HUES64 (cell line): ENCODE data around the gene ENKD1.

Source experiments
- H3K27ac ChIP-seq: 2 replicates; pipeline ENCODE4 v1.7.0; 2013; ENCODE audit warnings: low read depth, low read length, inconsistent platforms
- H3K27me3 ChIP-seq: 2 replicates; pipeline ENCODE4 v1.6.1; 2013; ENCODE audit warnings: mild to moderate bottlenecking, low read length; ENCODE audit not compliant: insufficient read depth
- H3K36me3 ChIP-seq: 2 replicates; pipeline ENCODE4 v1.6.1; 2013; ENCODE audit warnings: mild to moderate bottlenecking, low read length; ENCODE audit not compliant: insufficient read depth
- H3K4me1 ChIP-seq: 2 replicates; pipeline ENCODE4 v1.6.1; 2013; ENCODE audit warnings: mild to moderate bottlenecking, low read length, moderate library complexity; ENCODE audit not compliant: insufficient read depth
- H3K4me3 ChIP-seq: 2 replicates; pipeline ENCODE4 v1.5.1; 2013; ENCODE audit warnings: mild to moderate bottlenecking, low read length, moderate library complexity
- H3K9ac ChIP-seq: 2 replicates; pipeline ENCODE4 v1.6.1; 2013; ENCODE audit warnings: mild to moderate bottlenecking, low read depth, low read length
- H3K9me3 ChIP-seq: 2 replicates; pipeline ENCODE4 v1.6.1; 2013; ENCODE audit warnings: low read depth, low read length; ENCODE audit not compliant: insufficient read depth
- WGBS: fragments of 150-250, 120-280 bp; methylation state at CpG from one replicate; pipeline ENCODE4 v1.1.7; 2013; ENCODE audit warnings: missing lambda C conversion rate; 5-methylcytosine and 5-hydroxymethylcytosine counted together

ENKD1 gene

GRCh38 chr16:67678354-67679023 lies 11.9 kb upstream of the ENKD1 start:
- Histone ChIP-seq H3K27ac (no peak overlapping the region), H3K27me3 (no peaks in the 10 kb centered on the region), H3K9me3 (no peaks in the 10 kb centered on the region), H3K9ac (no peak overlapping the region), H3K4me3 (no peak overlapping the region), H3K36me3 (peaks cover 26% of the 10 kb centered on the region), H3K4me1 (no peaks in the 10 kb centered on the region)
- 92% methylated on average over 12 of the region's 12 CpGs for whole genome bisulfite sequencing

DNA sequence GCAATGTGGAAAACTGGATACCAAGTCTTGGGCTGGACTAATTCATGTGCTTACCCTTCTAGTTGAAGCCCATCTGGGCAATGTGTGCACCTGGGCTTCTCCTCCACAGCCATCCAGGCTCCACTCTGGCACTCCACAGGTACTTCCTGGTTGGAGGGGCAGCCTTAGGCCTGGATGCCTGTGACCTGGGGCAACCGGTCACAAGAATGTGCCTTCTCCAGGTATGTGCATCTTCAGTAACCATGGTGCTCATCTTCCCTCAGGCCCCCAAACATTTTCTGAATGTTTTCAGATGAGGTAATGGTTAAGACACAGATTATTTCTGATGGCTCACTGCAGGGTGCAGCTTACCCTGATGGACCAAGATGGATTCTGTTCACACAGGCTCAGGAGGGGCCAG lies 11.2 kb upstream of the ENKD1 start:
- no peaks in the 10 kb centered on the region for H3K27me3 ChIP-seq
- H3K9ac ChIP-seq, result no peak overlapping the region
- H3K4me1 ChIP-seq, result no peaks in the 10 kb centered on the region

GRCh38 chr16:67676939-67677338 lies 10.4 kb upstream of the ENKD1 start:
- 95% methylated on average over 8 of the region's 8 CpGs for WGBS

More for the DNA sequence above, 11.2 kb upstream of the ENKD1 start:
- Histone ChIP-seq H3K9me3 (no peaks in the 10 kb centered on the region), H3K27ac (no peak overlapping the region), H3K36me3 (peaks cover 18% of the 10 kb centered on the region), H3K4me3 (no peak overlapping the region)
- WGBS, result 96% methylated on average over 1 of the region's 1 CpG

DNA sequence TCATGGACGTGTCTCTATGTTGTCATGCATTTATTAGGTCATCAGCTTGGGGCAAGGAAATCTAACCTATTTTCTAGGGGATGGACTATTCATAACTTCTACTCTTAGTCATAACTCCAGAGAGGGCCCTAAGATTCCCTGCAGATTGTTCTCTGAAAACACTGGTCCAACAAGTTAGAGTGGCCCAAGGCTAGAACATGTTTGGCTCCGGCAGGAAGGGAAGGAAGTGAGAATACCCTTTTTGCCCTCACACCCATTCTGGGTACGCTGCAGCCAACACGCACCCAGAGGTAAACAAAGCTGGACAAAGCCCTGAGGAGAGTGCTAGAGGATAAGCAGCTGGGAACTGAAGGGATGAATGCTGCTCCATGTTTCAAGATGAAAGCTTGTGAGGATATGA lies 10.0 kb upstream of the ENKD1 start:
- no peak overlapping the region for H3K27ac ChIP-seq
- H3K9me3 ChIP-seq, result no peaks in the 10 kb centered on the region
- H3K4me1 ChIP-seq, result no peaks in the 10 kb centered on the region
- peaks cover 11% of the 10 kb centered on the region for H3K36me3 ChIP-seq
- 94% methylated on average over 4 of the region's 4 CpGs for WGBS
- H3K27me3 ChIP-seq, result no peaks in the 10 kb centered on the region
- H3K9ac ChIP-seq, result no peak overlapping the region
- H3K4me3 ChIP-seq, result no peak overlapping the region

More at GRCh38 chr16:67676939-67677338, 10.4 kb upstream of the ENKD1 start:
- no peak overlapping the region for H3K27ac ChIP-seq
- H3K9me3 ChIP-seq, result no peaks in the 10 kb centered on the region
- H3K9ac ChIP-seq, result no peak overlapping the region
- H3K27me3 ChIP-seq, result no peaks in the 10 kb centered on the region
- H3K4me3 ChIP-seq, result no peak overlapping the region
- peaks cover 14% of the 10 kb centered on the region for H3K36me3 ChIP-seq
- H3K4me1 ChIP-seq, result no peaks in the 10 kb centered on the region

GRCh38 chr16:67675999-67676398 lies 9.4 kb upstream of the ENKD1 start:
- 96% methylated on average over 7 of the region's 7 CpGs for WGBS

DNA sequence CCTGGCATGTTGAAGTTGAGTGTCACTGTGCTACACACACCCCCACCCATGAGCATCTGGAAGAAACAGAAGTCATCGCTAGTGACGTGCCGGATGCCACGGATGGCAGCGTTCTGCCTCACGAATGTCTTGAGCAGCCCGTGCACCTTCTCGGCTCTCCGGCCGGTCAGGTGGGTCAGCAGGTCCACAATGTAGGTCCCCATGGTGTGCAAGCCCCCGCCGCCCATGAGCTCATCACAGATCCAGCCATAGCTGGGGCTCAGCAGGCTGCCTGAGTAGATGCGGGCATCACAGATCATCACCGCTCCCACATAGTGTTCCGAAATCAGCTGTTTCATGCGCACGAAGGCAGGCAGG lies 9.0 kb upstream of the ENKD1 start:
- Histone ChIP-seq H3K9me3 (no peaks in the 10 kb centered on the region), H3K27me3 (no peaks in the 10 kb centered on the region), H3K9ac (no peak overlapping the region), H3K4me1 (no peaks in the 10 kb centered on the region), H3K27ac (no peak overlapping the region), H3K36me3 (peaks cover 11% of the 10 kb centered on the region), H3K4me3 (no peak overlapping the region)
- WGBS, result 96% methylated on average over 17 of the region's 17 CpGs

More at GRCh38 chr16:67675999-67676398, 9.4 kb upstream of the ENKD1 start:
- Histone ChIP-seq H3K4me3 (no peak overlapping the region), H3K4me1 (no peaks in the 10 kb centered on the region), H3K36me3 (peaks cover 11% of the 10 kb centered on the region), H3K27ac (no peak overlapping the region), H3K9ac (no peak overlapping the region), H3K9me3 (no peaks in the 10 kb centered on the region), H3K27me3 (no peaks in the 10 kb centered on the region)

DNA sequence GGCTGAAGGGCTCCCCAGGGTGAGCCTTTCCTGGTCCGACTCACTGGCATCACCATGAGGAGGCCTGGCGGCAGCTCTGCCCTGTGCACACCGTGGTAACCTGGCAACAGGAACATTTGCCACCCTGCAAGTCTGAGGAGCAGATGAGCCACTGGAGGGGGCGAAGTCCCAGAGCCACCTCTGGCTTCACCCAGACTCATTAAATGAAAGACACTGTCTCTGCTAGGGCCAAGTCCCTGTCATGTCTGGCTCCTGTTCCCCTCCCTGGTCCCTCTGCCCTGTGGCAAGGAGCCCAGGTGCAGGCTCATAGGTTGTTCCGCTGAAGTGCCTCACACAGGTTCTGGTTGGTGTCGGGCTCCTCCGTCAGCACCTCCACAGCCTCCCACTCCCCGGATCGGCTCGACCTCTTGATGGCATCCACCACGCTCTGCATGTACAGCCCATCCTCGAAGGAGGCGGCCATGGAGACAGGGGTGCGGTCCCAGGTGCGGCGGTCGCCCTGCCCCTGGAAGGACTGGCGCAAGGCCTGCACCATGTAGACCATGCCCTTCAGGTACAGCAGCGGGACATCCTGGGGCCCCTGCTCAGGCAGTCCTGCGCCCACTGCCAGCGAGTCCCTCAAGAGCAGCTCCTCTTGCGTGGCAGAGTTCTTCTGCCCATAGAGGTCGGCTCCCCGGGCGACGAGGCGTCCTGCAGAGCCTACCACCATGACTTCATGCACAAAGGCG lies 8.5 kb upstream of the ENKD1 start:
- no peak overlapping the region for H3K27ac ChIP-seq
- no peaks in the 10 kb centered on the region for H3K27me3 ChIP-seq
- H3K4me3 ChIP-seq, result no peak overlapping the region
- peaks cover 6% of the 10 kb centered on the region for H3K36me3 ChIP-seq
- WGBS, result 94% methylated on average over 28 of the region's 28 CpGs
- H3K9me3 ChIP-seq, result no peaks in the 10 kb centered on the region
- no peaks in the 10 kb centered on the region for H3K4me1 ChIP-seq
- no peak overlapping the region for H3K9ac ChIP-seq

DNA sequence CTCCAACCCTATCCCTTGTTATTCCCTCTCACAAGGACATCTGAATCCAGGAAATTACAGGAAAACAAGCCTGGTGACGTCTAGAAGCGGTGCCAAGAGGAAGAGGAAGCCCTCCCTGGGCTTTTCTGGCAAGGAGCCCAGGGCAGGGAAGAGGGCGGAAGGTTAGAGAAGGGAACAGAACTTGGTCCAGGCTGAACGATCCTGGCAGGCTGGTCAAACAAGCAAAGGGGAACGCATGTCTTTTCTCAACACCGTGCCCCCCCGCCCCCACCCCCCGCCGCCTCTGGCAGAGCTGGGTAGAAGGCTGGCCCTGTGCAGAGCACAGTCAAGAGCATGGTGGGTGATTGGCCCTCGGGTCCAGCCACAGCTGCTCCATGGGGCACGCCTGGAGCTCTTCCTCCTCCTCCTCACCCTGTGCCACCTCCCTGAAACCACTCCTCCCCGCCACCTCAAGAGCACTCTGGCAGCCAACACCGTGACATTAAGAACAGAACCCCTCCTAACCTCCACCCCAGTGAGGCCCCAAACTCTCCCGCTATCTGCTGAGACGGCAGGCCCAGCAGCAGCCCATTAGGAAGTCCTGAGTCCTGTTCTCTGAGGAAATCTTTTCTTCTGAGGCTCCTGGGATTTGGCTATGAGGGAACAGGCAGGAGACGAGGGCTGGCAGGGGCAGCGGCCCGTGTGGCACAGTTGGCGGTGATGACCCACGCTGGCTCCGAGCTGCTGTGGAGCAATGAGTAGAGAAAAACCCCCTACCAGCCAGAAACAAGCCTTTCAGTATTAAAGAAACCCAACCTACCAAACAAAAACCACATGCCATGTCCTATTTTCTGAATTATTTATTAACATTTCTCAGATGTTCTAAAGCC lies 7.4 kb upstream of the ENKD1 start:
- 93% methylated on average over 21 of the region's 21 CpGs for WGBS
- H3K9me3 ChIP-seq, result no peaks in the 10 kb centered on the region
- no peaks in the 10 kb centered on the region for H3K4me1 ChIP-seq
- no peak overlapping the region for H3K27ac ChIP-seq
- H3K36me3 ChIP-seq, result peaks cover 4% of the 10 kb centered on the region
- no peak overlapping the region for H3K4me3 ChIP-seq
- H3K9ac ChIP-seq, result no peak overlapping the region
- H3K27me3 ChIP-seq, result no peaks in the 10 kb centered on the region

GRCh38 chr16:67672739-67673662 lies 6.5 kb upstream of the ENKD1 start:
- Histone ChIP-seq H3K27me3 (no peaks in the 10 kb centered on the region), H3K4me3 (no peak overlapping the region), H3K36me3 (peaks cover 4% of the 10 kb centered on the region), H3K9me3 (no peaks in the 10 kb centered on the region), H3K9ac (no peak overlapping the region), H3K4me1 (no peaks in the 10 kb centered on the region), H3K27ac (no peak overlapping the region)
- WGBS, result 80% methylated on average over 13 of the region's 13 CpGs

GRCh38 chr16:67672306-67672705 lies 5.8 kb upstream of the ENKD1 start:
- H3K9me3 ChIP-seq, result no peaks in the 10 kb centered on the region
- peaks cover under 1% of the 10 kb centered on the region; the same call in 1 of the 2 replicates for H3K27me3 ChIP-seq
- WGBS, result 70% methylated on average over 4 of the region's 4 CpGs
- H3K9ac ChIP-seq, result no peak overlapping the region
- H3K36me3 ChIP-seq, result peaks cover 4% of the 10 kb centered on the region
- no peak overlapping the region for H3K27ac ChIP-seq
- no peak overlapping the region for H3K4me3 ChIP-seq
- no peaks in the 10 kb centered on the region for H3K4me1 ChIP-seq
